Uterus (tissue), 2 donors: ENCODE results near the gene PRMT2.

Experiments used
- CTCF ChIP-seq, 4 experiments: fragments of 200-600 bp in 2 of 4; fragments of 450-650 bp in 2 of 4; sonication (generic) in 2 of 4; IDR thresholded peaks; one replicate each; pipeline ENCODE4 v1.5.1; 2016 to 2019; ENCODE audit warnings: antibody characterized with exemption in 4 of 4, mild to moderate bottlenecking in 2 of 4, moderate library complexity in 1 of 4
- POLR2A ChIP-seq, 2 donors: fragments of 450-650 bp; IDR thresholded peaks; one replicate each; pipeline ENCODE4 v1.6.1; 2016; ENCODE audit warnings: antibody characterized with exemption in 2 of 2, mild to moderate bottlenecking in 1 of 2, moderate library complexity in 1 of 2

DNA sequence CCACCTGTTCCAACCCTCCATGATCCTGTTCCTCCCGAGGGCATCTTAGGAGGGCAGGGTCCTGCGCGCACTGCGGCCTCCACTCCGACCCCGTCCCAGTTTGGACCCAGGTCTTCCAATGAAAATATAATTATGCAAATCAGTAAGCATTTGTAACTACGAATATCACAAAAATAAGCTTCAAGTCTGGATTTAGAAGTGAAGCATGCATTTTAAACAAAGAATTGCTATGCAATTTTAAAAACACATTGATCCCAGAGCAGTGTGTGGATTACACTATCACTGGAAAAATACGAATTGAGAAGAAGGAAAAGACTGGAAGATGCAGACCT lies 673 bp downstream of the PRMT2 start:
- TF ChIP-seq CTCF (IDR thresholded peaks at IDR 0.05) (no peak), POLR2A (IDR thresholded peaks at IDR 0.05) (no peak)
